BJ (cell line): Measurements from ENCODE around the gene NNT. TPM values are rescaled to one million over a fixed set of nuclear protein-coding genes. Genes with fewer than 3 reads are reported as not detected.
"Not testable (repeated sequence)": the region's sequence is repeated elsewhere in the genome, so short reads cannot be mapped to it uniquely, and the experiment has no call there.

Experiments used
- CTCF ChIA-PET: fragments of 350-600 bp; formaldehyde crosslinking; extraction: SDS; loops from one replicate; lab custom pipeline; 2021; ENCODE audit warnings: antibody characterized with exemption, inconsistent platforms; lab: Yijun Ruan, JAX
- POLR2A ChIA-PET: fragments of 300-600 bp; sonication (Branson Sonifier 250); formaldehyde crosslinking; extraction: SDS; loops from one replicate; lab custom pipeline; 2021; ENCODE audit warnings: antibody characterized with exemption; lab: Charles Lee
- DNase-seq: peaks from one replicate; pipeline ENCODE4 v3.0.0-alpha.2; 2011; ENCODE audit warnings: low read depth
- H3K27me3 ChIP-seq: 2 replicates; pipeline ENCODE4 v1.6.0; 2011; ENCODE audit warnings: low read length; ENCODE audit not compliant: control insufficient read depth, insufficient read depth
- H3K36me3 ChIP-seq: 2 replicates; pipeline ENCODE4 v1.5.1; 2011; ENCODE audit warnings: low read length; ENCODE audit not compliant: control insufficient read depth, insufficient read depth
- H3K4me3 ChIP-seq: 2 replicates; pipeline ENCODE4 v1.5.1; 2011; ENCODE audit warnings: low read depth, mild to moderate bottlenecking, control low read depth, low read length
- CTCF ChIP-seq: IDR thresholded peaks from 2 replicates; pipeline ENCODE4 v1.5.1; 2011; ENCODE audit warnings: low read depth, mild to moderate bottlenecking, control low read depth, inconsistent platforms, low read length, moderate library complexity; ENCODE audit not compliant: insufficient read depth
- polyA plus RNA-seq: library from polyadenylated mRNA; depleted of rRNA; stranded (reverse); fragments of >200 nt; gene quantifications from 2 replicates; pipeline ENCODE4 v1.2.3, GENCODE V29; 2011

The NNT gene
- polyA plus RNA-seq, 1 experiment = 44.8 TPM

- ChIA-PET POLR2A (no interaction called here), CTCF (no interaction called here)
- no peaks in the 10 kb centered on the region for H3K36me3 ChIP-seq
- H3K4me3 ChIP-seq = no peak overlapping the region
- no peak for TF ChIP-seq CTCF
- no peaks in the 10 kb centered on the region for H3K27me3 ChIP-seq
- DNase-seq = no peak
These were observed 10.6 kb upstream of the NNT start for GRCh38 chr5:43592363-43592762.

DNA sequence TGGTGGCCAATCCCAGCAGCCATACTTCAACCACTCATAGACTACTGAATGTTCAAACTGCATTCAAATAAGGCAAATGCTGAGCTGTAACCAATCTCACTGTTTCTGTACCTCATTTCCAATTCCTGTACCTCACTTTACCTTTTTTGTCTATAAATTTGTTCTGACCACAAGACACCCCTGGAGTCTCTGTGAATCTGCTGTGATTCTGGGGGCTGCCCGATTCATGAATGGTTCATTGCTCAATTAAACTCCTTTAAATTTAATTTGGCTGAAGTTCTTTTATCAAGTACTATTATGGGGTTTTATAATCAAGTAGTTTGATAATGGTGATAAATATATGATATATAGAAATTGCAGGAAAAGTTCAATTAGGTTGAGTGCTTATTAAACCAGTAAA is 4.1 kb upstream of the NNT start:
- H3K27me3 ChIP-seq, H3K36me3 ChIP-seq, DNase-seq, POLR2A ChIA-PET, H3K4me3 ChIP-seq: not testable (repeated sequence)
- CTCF ChIA-PET = interaction anchor here (0.8 kb wide), 1 partner anchor 1155 kb away, joined by 4 read pairs; no protein-coding TSS in a partner anchor

- H3K27me3 ChIP-seq = no peaks in the 10 kb centered on the region
- H3K4me3 ChIP-seq = peak overlapping the region; percentile 76
- ChIA-PET CTCF (interaction anchor here (0.9 kb wide), 1 partner anchor 28 kb away, joined by 3 read pairs; no protein-coding TSS in a partner anchor), POLR2A (no interaction called here)
- no peak for DNase-seq
- TF ChIP-seq CTCF = no peak
- no peaks in the 10 kb centered on the region for H3K36me3 ChIP-seq
These were observed 1.3 kb upstream of the NNT start for GRCh38 chr5:43601454-43602260.

GRCh38 chr5:43603344-43604217 is 601 bp downstream of the NNT start:
- POLR2A ChIA-PET = interaction anchor here (0.6 kb wide), 1 partner anchor 420 kb away, joined by 8 read pairs; no protein-coding TSS in a partner anchor
- no peak for TF ChIP-seq CTCF
- CTCF ChIA-PET = interaction anchor here (0.6 to 1.4 kb wide), 3 partner anchors 10 to 44 kb away, joined by 3 to 4 read pairs (median 3); no protein-coding TSS in a partner anchor
- Histone ChIP-seq H3K27me3 (no peaks in the 10 kb centered on the region), H3K36me3 (no peaks in the 10 kb centered on the region), H3K4me3 (peak overlapping the region; percentile 76)
- DNase-seq = no peak

- no peak for TF ChIP-seq CTCF
- Histone ChIP-seq H3K36me3 (0 out of 2 replicates have a peak, but pooled peaks cover 1% of the 10 kb centered on the region), H3K27me3 (no peaks in the 10 kb centered on the region), H3K4me3 (no peak overlapping the region)
- DNase-seq = no peak
- POLR2A ChIA-PET = no interaction called here
- CTCF ChIA-PET = interaction anchor here (1.0 to 2.2 kb wide), 2 partner anchors 20 to 26 kb away, joined by 3 to 7 read pairs; no protein-coding TSS in a partner anchor
These were observed 1.7 kb downstream of the NNT start for GRCh38 chr5:43604699-43605098.
